ENCODE data around the gene CAMK1D.
"Not testable (repeated sequence)": the region's sequence is repeated elsewhere in the genome, so short reads cannot be mapped to it uniquely, and the experiment has no call there.

Gene CAMK1D

GRCh38 chr10:12711350-12711708, 362.0 kb downstream of the CAMK1D start:
- no peak overlapping the region for H2BK15ac ChIP-seq (replicated peaks; ENCODE audit: low read depth)
- H3K4me3 ChIP-seq (ENCODE audit: low read length), result no peak overlapping the region
- no peaks in the 10 kb centered on the region for H3K79me2 ChIP-seq (ENCODE audit: control insufficient read depth, insufficient read depth, low read length)
- H3K56ac ChIP-seq (ENCODE audit: low read length), result no peak overlapping the region
- H3K23ac ChIP-seq (ENCODE audit: low read length), result no peak overlapping the region
- no peak overlapping the region for H4K5ac ChIP-seq (ENCODE audit: low read length)
- H3K18ac ChIP-seq (ENCODE audit: low read length), result no peak overlapping the region
- no peak overlapping the region for H3K4me2 ChIP-seq (ENCODE audit: low read length)
- H2AK5ac ChIP-seq (ENCODE audit: low read length), result no peak overlapping the region
- no CpG with 5 or more reads among the region's 6 CpGs for WGBS (ENCODE audit: extremely low coverage, insufficient coverage, low lambda C conversion rate)
- no peak overlapping the region for H4K8ac ChIP-seq (ENCODE audit: low read depth, low read length)
- no peak overlapping the region for H2BK5ac ChIP-seq (ENCODE audit: low read length)
- no peak overlapping the region for H3K27ac ChIP-seq (ENCODE audit: low read depth, low read length)
- H3K27me3 ChIP-seq (ENCODE audit: insufficient read depth, low read length, poor library complexity), result no peaks in the 10 kb centered on the region
- no peak for DNase-seq
- no peaks in the 10 kb centered on the region for H3K36me3 ChIP-seq (ENCODE audit: control insufficient read depth, insufficient read depth, low read length)
- H3K4me1 ChIP-seq (ENCODE audit: control insufficient read depth, low read depth, low read length), result no peaks in the 10 kb centered on the region
- H3K9ac ChIP-seq (ENCODE audit: low read length), result no peak overlapping the region
- H3K79me1 ChIP-seq (ENCODE audit: low read length), result no peaks in the 10 kb centered on the region
- no peak overlapping the region for H3K4ac ChIP-seq (ENCODE audit: low read depth, low read length)
- no peak overlapping the region for H2BK120ac ChIP-seq (ENCODE audit: low read depth, low read length)

GRCh38 chr10:12712293-12712983, 363.1 kb downstream of the CAMK1D start:
- DNase-seq, result no peak
- no peak overlapping the region for H2BK15ac ChIP-seq (replicated peaks; ENCODE audit: low read depth)
- H3K4ac ChIP-seq (ENCODE audit: low read depth, low read length), result no peak overlapping the region
- no peak overlapping the region for H2BK120ac ChIP-seq (ENCODE audit: low read depth, low read length)
- no peak overlapping the region for H3K27ac ChIP-seq (ENCODE audit: low read depth, low read length)
- H3K9ac ChIP-seq (ENCODE audit: low read length), result no peak overlapping the region
- H3K27me3 ChIP-seq (ENCODE audit: insufficient read depth, low read length, poor library complexity), result no peaks in the 10 kb centered on the region
- H3K79me2 ChIP-seq (ENCODE audit: control insufficient read depth, insufficient read depth, low read length), result no peaks in the 10 kb centered on the region
- WGBS (ENCODE audit: extremely low coverage, insufficient coverage, low lambda C conversion rate), result no CpG with 5 or more reads among the region's 11 CpGs
- H3K23ac ChIP-seq (ENCODE audit: low read length), result no peak overlapping the region
- no peak overlapping the region for H3K4me2 ChIP-seq (ENCODE audit: low read length)
- H3K18ac ChIP-seq (ENCODE audit: low read length), result no peak overlapping the region
- H4K8ac ChIP-seq (ENCODE audit: low read depth, low read length), result no peak overlapping the region
- no peak overlapping the region for H4K5ac ChIP-seq (ENCODE audit: low read length)
- no peaks in the 10 kb centered on the region for H3K79me1 ChIP-seq (ENCODE audit: low read length)
- no peak overlapping the region for H3K4me3 ChIP-seq (ENCODE audit: low read length)
- no peak overlapping the region for H3K56ac ChIP-seq (ENCODE audit: low read length)
- no peak overlapping the region for H2BK5ac ChIP-seq (ENCODE audit: low read length)
- no peaks in the 10 kb centered on the region for H3K4me1 ChIP-seq (ENCODE audit: control insufficient read depth, low read depth, low read length)
- no peaks in the 10 kb centered on the region for H3K36me3 ChIP-seq (ENCODE audit: control insufficient read depth, insufficient read depth, low read length)
- H2AK5ac ChIP-seq (ENCODE audit: low read length), result no peak overlapping the region

GRCh38 chr10:12712984-12713316, 363.6 kb downstream of the CAMK1D start:
- not testable (repeated sequence) for H3K79me2 ChIP-seq (ENCODE audit: control insufficient read depth, insufficient read depth, low read length); H3K56ac ChIP-seq (ENCODE audit: low read length); H3K4me1 ChIP-seq (ENCODE audit: control insufficient read depth, low read depth, low read length); H2AK5ac ChIP-seq (ENCODE audit: low read length); H2BK5ac ChIP-seq (ENCODE audit: low read length); H3K4ac ChIP-seq (ENCODE audit: low read depth, low read length); H4K8ac ChIP-seq (ENCODE audit: low read depth, low read length); DNase-seq; H3K27ac ChIP-seq (ENCODE audit: low read depth, low read length); H3K36me3 ChIP-seq (ENCODE audit: control insufficient read depth, insufficient read depth, low read length); H4K5ac ChIP-seq (ENCODE audit: low read length); H2BK120ac ChIP-seq (ENCODE audit: low read depth, low read length); H3K9ac ChIP-seq (ENCODE audit: low read length); H3K27me3 ChIP-seq (ENCODE audit: insufficient read depth, low read length, poor library complexity); H3K23ac ChIP-seq (ENCODE audit: low read length); H3K4me2 ChIP-seq (ENCODE audit: low read length); H3K4me3 ChIP-seq (ENCODE audit: low read length); H2BK15ac ChIP-seq (replicated peaks; ENCODE audit: low read depth); H3K18ac ChIP-seq (ENCODE audit: low read length); H3K79me1 ChIP-seq (ENCODE audit: low read length)
- no CpG with 5 or more reads among the region's 6 CpGs for WGBS (ENCODE audit: extremely low coverage, insufficient coverage, low lambda C conversion rate)

GRCh38 chr10:12716042-12716441, 366.7 kb downstream of the CAMK1D start:
- H3K4ac ChIP-seq (ENCODE audit: low read depth, low read length), result no peak overlapping the region
- no peak overlapping the region for H3K27ac ChIP-seq (ENCODE audit: low read depth, low read length)
- H4K8ac ChIP-seq (ENCODE audit: low read depth, low read length), result no peak overlapping the region
- H3K79me2 ChIP-seq (ENCODE audit: control insufficient read depth, insufficient read depth, low read length), result no peaks in the 10 kb centered on the region
- H3K79me1 ChIP-seq (ENCODE audit: low read length), result no peaks in the 10 kb centered on the region
- H3K4me2 ChIP-seq (ENCODE audit: low read length), result no peak overlapping the region
- peak; percentile 68 for DNase-seq
- no peak overlapping the region for H3K9ac ChIP-seq (ENCODE audit: low read length)
- no peak overlapping the region for H3K56ac ChIP-seq (ENCODE audit: low read length)
- H3K18ac ChIP-seq (ENCODE audit: low read length), result no peak overlapping the region
- H2BK5ac ChIP-seq (ENCODE audit: low read length), result no peak overlapping the region
- no peak overlapping the region for H3K23ac ChIP-seq (ENCODE audit: low read length)
- no peak overlapping the region for H2AK5ac ChIP-seq (ENCODE audit: low read length)
- peaks cover 3% of the 10 kb centered on the region for H3K4me1 ChIP-seq (ENCODE audit: control insufficient read depth, low read depth, low read length)
- no peaks in the 10 kb centered on the region for H3K36me3 ChIP-seq (ENCODE audit: control insufficient read depth, insufficient read depth, low read length)
- H2BK15ac ChIP-seq (replicated peaks; ENCODE audit: low read depth), result no peak overlapping the region
- H3K27me3 ChIP-seq (ENCODE audit: insufficient read depth, low read length, poor library complexity), result no peaks in the 10 kb centered on the region
- no peak overlapping the region for H2BK120ac ChIP-seq (ENCODE audit: low read depth, low read length)
- no peak overlapping the region for H3K4me3 ChIP-seq (ENCODE audit: low read length)
- no peak overlapping the region for H4K5ac ChIP-seq (ENCODE audit: low read length)
- no CpG with 5 or more reads among the region's 9 CpGs for WGBS (ENCODE audit: extremely low coverage, insufficient coverage, low lambda C conversion rate)

DNA sequence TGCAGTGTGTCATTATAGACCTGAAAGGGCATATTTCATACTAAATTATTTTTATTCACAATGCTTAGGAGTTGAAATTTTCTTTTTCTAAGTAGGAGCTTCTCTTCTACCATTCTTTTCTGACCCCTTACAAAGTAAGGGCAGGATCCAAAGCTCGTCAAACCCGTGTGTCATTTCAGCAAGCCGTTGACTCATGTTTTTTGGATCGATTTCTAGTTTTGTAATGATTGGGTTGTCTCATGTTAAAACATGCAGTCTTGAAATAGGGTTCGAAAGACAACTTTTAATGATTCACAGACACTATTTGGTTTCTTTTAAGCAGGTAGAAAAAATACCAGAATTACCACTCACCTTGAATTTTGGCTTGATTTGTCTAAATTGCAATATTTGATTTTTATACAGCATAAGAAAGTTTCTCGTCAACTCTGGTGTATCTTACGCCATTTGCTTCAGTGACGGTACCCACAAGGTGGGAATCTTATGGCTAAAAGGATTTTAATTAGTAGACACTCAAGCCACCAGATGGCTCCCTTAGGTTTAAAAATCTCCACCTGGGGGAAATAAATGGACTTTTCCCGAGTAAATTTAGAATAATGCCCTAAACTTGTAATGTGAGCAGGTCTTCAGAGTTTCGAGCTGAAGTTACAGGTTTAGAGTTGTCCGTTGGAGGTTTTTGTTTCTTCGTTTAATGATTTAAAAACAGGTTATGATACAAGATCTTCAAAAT, 368.8 kb downstream of the CAMK1D start:
- Histone ChIP-seq H3K36me3 (ENCODE audit: control insufficient read depth, insufficient read depth, low read length) (no peaks in the 10 kb centered on the region), H2BK5ac (ENCODE audit: low read length) (no peak overlapping the region), H4K8ac (ENCODE audit: low read depth, low read length) (no peak overlapping the region), H3K4me1 (ENCODE audit: control insufficient read depth, low read depth, low read length) (peaks cover 3% of the 10 kb centered on the region), H3K18ac (ENCODE audit: low read length) (no peak overlapping the region), H3K79me2 (ENCODE audit: control insufficient read depth, insufficient read depth, low read length) (no peaks in the 10 kb centered on the region), H2BK120ac (ENCODE audit: low read depth, low read length) (no peak overlapping the region), H3K27ac (ENCODE audit: low read depth, low read length) (no peak overlapping the region), H3K27me3 (ENCODE audit: insufficient read depth, low read length, poor library complexity) (no peaks in the 10 kb centered on the region), H3K23ac (ENCODE audit: low read length) (no peak overlapping the region), H3K4me2 (ENCODE audit: low read length) (no peak overlapping the region), H3K9ac (ENCODE audit: low read length) (no peak overlapping the region), H3K79me1 (ENCODE audit: low read length) (no peaks in the 10 kb centered on the region), H3K4me3 (ENCODE audit: low read length) (no peak overlapping the region), H2BK15ac (replicated peaks; ENCODE audit: low read depth) (no peak overlapping the region), H3K56ac (ENCODE audit: low read length) (no peak overlapping the region), H4K5ac (ENCODE audit: low read length) (no peak overlapping the region), H2AK5ac (ENCODE audit: low read length) (no peak overlapping the region), H3K4ac (ENCODE audit: low read depth, low read length) (no peak overlapping the region)
- DNase-seq, result peak; percentile 29
- WGBS (ENCODE audit: extremely low coverage, insufficient coverage, low lambda C conversion rate), result no CpG with 5 or more reads among the region's 12 CpGs

GRCh38 chr10:12719365-12719764, 370.0 kb downstream of the CAMK1D start:
- peaks cover 3% of the 10 kb centered on the region for H3K4me1 ChIP-seq (ENCODE audit: control insufficient read depth, low read depth, low read length)
- no peak overlapping the region for H3K56ac ChIP-seq (ENCODE audit: low read length)
- no peak overlapping the region for H3K18ac ChIP-seq (ENCODE audit: low read length)
- H4K5ac ChIP-seq (ENCODE audit: low read length), result no peak overlapping the region
- no peaks in the 10 kb centered on the region for H3K79me2 ChIP-seq (ENCODE audit: control insufficient read depth, insufficient read depth, low read length)
- no peak overlapping the region for H2BK120ac ChIP-seq (ENCODE audit: low read depth, low read length)
- no peaks in the 10 kb centered on the region for H3K79me1 ChIP-seq (ENCODE audit: low read length)
- H3K27ac ChIP-seq (ENCODE audit: low read depth, low read length), result no peak overlapping the region
- WGBS (ENCODE audit: extremely low coverage, insufficient coverage, low lambda C conversion rate), result no CpG with 5 or more reads among the region's 2 CpGs
- DNase-seq, result no peak
- no peak overlapping the region for H2BK15ac ChIP-seq (replicated peaks; ENCODE audit: low read depth)
- H4K8ac ChIP-seq (ENCODE audit: low read depth, low read length), result no peak overlapping the region
- no peak overlapping the region for H3K4me2 ChIP-seq (ENCODE audit: low read length)
- no peak overlapping the region for H3K4me3 ChIP-seq (ENCODE audit: low read length)
- H2AK5ac ChIP-seq (ENCODE audit: low read length), result no peak overlapping the region
- H3K4ac ChIP-seq (ENCODE audit: low read depth, low read length), result no peak overlapping the region
- H3K9ac ChIP-seq (ENCODE audit: low read length), result no peak overlapping the region
- no peaks in the 10 kb centered on the region for H3K27me3 ChIP-seq (ENCODE audit: insufficient read depth, low read length, poor library complexity)
- H2BK5ac ChIP-seq (ENCODE audit: low read length), result no peak overlapping the region
- no peaks in the 10 kb centered on the region for H3K36me3 ChIP-seq (ENCODE audit: control insufficient read depth, insufficient read depth, low read length)
- no peak overlapping the region for H3K23ac ChIP-seq (ENCODE audit: low read length)
